Brain microvascular endothelial cell (primary cell): ENCODE measurements around the gene TNS4.

Source experiments
- DNase-seq: peaks from one replicate; pipeline ENCODE4 v3.0.0-alpha.2; 2020
- H3K27ac ChIP-seq: fragments of 250-450 bp; sonication (Bioruptor Pico); 2 replicates; pipeline ENCODE4 v1.5.1; 2020; ENCODE audit warnings: mild to moderate bottlenecking, moderate library complexity
- H3K27me3 ChIP-seq: fragments of 250-450 bp; sonication (Bioruptor Pico); replicated peaks from 2 replicates; pipeline ENCODE4 v1.5.1; 2020; ENCODE audit warnings: mild to moderate bottlenecking
- H3K36me3 ChIP-seq: fragments of 250-450 bp; sonication (Bioruptor Pico); replicated peaks from 2 replicates; pipeline ENCODE4 v1.5.1; 2020; ENCODE audit warnings: mild to moderate bottlenecking
- H3K4me3 ChIP-seq: 2 replicates; pipeline ENCODE4 v1.5.1; 2011; ENCODE audit warnings: low read depth, mild to moderate bottlenecking, control low read depth, low read length, moderate library complexity
- in situ Hi-C: cut with HindIII; loops from 2 replicates; pipeline ENCODE4 v1.10.0; 2017; ENCODE audit warnings: low sequenced_read_pairs, low pct_ligation_motif_present
- TF ChIP-seq, protein P1 (sequence below): IDR thresholded peaks from 2 replicates; pipeline ENCODE4 v1.5.1; 2011; ENCODE audit warnings: low read depth, mild to moderate bottlenecking, moderate library complexity, low read length, control low read depth, inconsistent platforms; ENCODE audit errors: missing control alignments

TNS4 gene

DNA sequence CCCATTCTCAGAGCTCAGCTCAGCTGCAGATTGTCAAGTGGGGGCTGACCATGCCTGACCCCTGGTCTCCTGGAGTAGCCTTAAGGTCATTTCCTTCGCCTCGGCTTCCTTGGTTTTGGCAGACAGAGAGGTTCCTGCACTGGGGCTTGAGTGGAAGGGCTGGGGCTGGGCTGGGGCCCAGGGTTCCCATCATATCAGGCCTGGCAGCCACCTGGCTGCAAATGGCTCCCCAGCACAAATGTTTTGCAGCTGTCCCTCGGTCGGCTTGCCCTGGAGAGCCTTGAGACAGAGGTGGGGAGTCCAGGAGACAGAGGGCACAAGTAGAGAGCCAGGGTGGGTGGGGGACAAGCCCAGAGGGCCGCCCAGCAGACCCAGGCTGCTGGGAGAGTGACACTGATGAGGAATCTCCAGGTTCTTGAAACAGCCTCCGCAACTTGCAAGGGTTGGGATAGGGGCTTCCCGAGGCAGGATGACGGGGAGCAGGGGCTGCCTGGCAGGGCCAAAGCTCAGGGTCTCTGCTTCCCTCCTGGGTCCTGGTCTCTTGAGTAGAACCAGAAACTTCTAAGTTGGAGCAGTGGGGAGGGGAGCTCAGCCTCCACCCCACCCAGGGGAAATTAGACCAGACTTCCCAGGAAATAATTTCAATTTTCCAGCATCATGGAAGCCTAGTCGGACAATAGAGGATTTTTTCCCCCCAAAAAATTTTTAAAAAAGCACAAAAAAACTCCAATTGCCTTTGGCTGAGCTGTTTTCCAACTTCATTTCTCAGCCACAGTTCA lies 38.9 kb downstream of the TNS4 start:
- no peak for DNase-seq
- H3K4me3 ChIP-seq, result no peak overlapping the region
- no peak overlapping the region for H3K27ac ChIP-seq
- in situ Hi-C loops, result no loop called here
- TF ChIP-seq, protein P1, sequence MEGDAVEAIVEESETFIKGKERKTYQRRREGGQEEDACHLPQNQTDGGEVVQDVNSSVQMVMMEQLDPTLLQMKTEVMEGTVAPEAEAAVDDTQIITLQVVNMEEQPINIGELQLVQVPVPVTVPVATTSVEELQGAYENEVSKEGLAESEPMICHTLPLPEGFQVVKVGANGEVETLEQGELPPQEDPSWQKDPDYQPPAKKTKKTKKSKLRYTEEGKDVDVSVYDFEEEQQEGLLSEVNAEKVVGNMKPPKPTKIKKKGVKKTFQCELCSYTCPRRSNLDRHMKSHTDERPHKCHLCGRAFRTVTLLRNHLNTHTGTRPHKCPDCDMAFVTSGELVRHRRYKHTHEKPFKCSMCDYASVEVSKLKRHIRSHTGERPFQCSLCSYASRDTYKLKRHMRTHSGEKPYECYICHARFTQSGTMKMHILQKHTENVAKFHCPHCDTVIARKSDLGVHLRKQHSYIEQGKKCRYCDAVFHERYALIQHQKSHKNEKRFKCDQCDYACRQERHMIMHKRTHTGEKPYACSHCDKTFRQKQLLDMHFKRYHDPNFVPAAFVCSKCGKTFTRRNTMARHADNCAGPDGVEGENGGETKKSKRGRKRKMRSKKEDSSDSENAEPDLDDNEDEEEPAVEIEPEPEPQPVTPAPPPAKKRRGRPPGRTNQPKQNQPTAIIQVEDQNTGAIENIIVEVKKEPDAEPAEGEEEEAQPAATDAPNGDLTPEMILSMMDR, result no peak
- no peaks in the 10 kb centered on the region for H3K27me3 ChIP-seq
- peaks cover 21% of the 10 kb centered on the region for H3K36me3 ChIP-seq

- Histone ChIP-seq H3K27me3 (no peaks in the 10 kb centered on the region), H3K36me3 (peaks cover 27% of the 10 kb centered on the region), H3K4me3 (no peak overlapping the region), H3K27ac (no peak overlapping the region)
- TF ChIP-seq, protein P1, result no peak
- in situ Hi-C loops, result no loop called here
- no peak for DNase-seq
Measured at GRCh38 chr17:40461732-40462342, 39.6 kb downstream of the TNS4 start.

- in situ Hi-C loops, result no loop called here
- no peak overlapping the region for H3K27ac ChIP-seq
- TF ChIP-seq, protein P1, result no peak
- no peaks in the 10 kb centered on the region for H3K27me3 ChIP-seq
- H3K4me3 ChIP-seq, result no peak overlapping the region
- peaks cover 34% of the 10 kb centered on the region for H3K36me3 ChIP-seq
- no peak for DNase-seq
Measured at GRCh38 chr17:40460968-40461731, 40.3 kb downstream of the TNS4 start.

DNA sequence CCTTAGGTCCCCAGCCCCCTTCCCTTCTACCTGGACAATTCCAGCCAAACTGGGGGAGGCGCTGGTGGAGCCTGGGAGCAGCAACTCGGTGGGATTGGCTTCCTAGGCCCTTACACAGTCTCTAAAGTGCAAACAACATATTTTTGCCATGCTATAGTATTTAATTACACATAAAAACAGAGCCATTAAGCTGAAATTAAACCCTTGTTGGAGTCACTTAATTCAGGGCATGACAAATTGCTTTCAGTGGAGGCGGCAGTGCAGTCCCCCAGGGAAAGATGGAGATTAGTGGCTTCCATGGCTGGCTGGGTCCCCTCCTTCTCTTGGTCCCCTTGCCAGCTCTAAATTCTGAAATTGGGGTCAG lies 40.8 kb downstream of the TNS4 start:
- TF ChIP-seq, protein P1, result no peak
- Histone ChIP-seq H3K4me3 (no peak overlapping the region), H3K27ac (no peak overlapping the region), H3K36me3 (peaks cover 40% of the 10 kb centered on the region), H3K27me3 (no peaks in the 10 kb centered on the region)
- DNase-seq, result no peak
- in situ Hi-C loops, result no loop called here

- no peak for DNase-seq
Measured at GRCh38 chr17:40459636-40460603, 41.5 kb downstream of the TNS4 start.

More at GRCh38 chr17:40459636-40460603, 41.5 kb downstream of the TNS4 start:
- TF ChIP-seq, protein P1, result no peak
- Histone ChIP-seq H3K4me3 (no peak overlapping the region), H3K27me3 (no peaks in the 10 kb centered on the region), H3K27ac (no peak overlapping the region), H3K36me3 (peaks cover 46% of the 10 kb centered on the region)
- in situ Hi-C loops, result no loop called here
